Muscle of arm (tissue), 12 donors: ENCODE results near the gene PHACTR3. TPM values are rescaled to one million over a fixed set of nuclear protein-coding genes. Genes with fewer than 3 reads are reported as not detected.

Experiments
- DNase-seq: peaks from one replicate; pipeline ENCODE4 v3.0.0-alpha.2; 2013
- polyA plus RNA-seq, 12 donors: library from polyadenylated mRNA; unstranded; fragments of 120-200 nt; gene quantifications; one replicate each; pipeline ENCODE4 v1.2.1, GENCODE V29; 2013; ENCODE audit not compliant: insufficient read length in 12 of 12

Gene PHACTR3
- polyA plus RNA-seq, 12 donors, result 4.4 to 22.4 (median 9.2) TPM; not detected in 1

DNA sequence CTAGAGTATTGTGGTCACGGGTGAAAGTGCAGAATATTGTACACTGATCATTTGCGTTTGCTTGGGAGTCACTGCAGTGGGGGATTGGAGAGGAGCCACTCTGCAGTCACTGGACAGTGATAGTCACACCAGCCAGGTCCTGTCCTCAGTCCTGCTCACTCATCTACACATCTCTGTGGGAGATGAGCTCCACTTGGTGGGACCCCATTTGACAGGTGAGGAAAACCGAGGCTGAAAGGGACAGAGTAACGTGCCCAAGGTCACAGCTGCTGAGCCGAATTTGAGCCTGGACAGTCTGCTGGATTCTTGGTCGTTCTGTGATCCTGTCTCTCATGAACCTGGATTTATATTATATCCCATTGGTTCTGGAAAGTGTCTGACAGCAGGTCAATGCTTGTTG, 17.7 kb upstream of the PHACTR3 start:
- no peak for DNase-seq

- no peak for DNase-seq
Observed at GRCh38 chr20:59587570-59587969, 16.8 kb upstream of the PHACTR3 start.

GRCh38 chr20:59588236-59588855, 16.0 kb upstream of the PHACTR3 start:
- no peak for DNase-seq

- DNase-seq, result no peak
Observed at GRCh38 chr20:59589086-59589684, 15.2 kb upstream of the PHACTR3 start.

DNA sequence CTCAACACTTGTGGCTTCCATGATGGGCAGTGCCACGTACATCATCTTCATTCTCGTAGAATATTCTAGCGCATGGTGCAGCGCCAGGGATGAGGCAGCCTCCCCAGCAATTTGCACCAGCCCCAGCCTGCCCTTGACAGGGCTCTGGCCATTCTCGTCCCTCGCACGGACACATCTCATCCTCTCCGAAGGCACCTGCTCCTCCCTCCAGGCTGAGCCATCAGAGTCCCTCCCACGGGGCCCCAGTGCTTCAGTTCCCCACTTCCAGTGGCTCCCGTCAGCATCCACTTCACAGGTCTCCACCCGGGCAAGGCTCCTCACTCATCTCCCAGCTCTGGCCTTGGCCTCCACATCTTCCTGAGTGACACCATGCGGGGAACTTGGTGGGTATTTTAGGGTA, 13.3 kb upstream of the PHACTR3 start:
- no peak for DNase-seq

- no peak for DNase-seq
Observed at GRCh38 chr20:59596690-59597089, 7.7 kb upstream of the PHACTR3 start.

DNA sequence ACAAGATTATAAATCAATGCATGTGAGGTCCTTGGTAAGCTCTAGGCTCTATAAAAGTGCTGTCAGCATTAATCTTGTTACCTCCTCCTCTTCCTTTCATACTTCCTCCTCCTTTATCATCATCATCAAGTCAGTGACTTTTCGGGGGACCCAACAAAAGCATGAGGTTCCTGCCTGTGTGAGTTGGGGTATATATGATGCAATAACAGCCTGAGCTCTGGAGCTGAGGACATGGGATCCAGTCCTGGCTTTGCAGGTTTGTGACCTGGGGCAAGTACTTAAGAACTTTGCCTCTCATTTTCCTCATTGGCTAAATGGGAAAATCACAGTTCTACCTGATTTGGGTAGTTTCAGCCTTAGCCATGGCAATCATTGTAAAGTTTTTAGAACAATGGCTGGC, 7.1 kb upstream of the PHACTR3 start:
- no peak for DNase-seq

DNA sequence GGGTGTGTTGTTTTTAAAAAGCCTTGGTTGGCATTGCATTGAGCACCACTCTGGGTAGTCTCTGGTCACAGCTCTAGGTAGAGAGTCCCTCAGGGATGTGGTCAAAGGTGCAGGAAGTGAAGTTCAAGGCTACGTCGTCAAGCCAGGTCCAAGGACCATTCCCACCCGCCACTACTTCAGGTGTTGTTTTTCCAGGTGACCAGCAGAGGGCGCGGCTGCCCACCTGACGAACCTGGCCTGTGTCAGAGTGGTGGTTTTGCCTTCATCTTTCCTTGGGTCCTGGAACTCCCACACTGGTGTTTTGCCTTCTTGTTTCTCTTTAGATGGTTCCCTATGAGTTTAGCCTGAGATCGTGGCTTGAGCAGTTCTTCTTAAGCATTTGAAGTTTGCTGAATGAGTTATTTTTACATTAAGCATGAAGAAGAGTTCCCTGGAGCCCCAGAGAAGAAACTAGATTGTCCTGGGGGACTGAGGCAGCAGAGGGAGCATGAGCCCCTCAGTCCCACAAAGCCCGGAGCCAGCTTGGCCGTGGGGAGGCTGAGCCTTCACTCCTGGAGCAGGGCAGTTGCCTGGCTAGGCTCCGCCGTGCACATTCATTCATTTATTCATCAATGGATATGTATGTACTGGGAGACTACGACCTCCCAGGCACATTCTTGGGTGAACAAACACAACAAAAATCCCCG, 5.6 kb upstream of the PHACTR3 start:
- DNase-seq, result peak; percentile 31

DNA sequence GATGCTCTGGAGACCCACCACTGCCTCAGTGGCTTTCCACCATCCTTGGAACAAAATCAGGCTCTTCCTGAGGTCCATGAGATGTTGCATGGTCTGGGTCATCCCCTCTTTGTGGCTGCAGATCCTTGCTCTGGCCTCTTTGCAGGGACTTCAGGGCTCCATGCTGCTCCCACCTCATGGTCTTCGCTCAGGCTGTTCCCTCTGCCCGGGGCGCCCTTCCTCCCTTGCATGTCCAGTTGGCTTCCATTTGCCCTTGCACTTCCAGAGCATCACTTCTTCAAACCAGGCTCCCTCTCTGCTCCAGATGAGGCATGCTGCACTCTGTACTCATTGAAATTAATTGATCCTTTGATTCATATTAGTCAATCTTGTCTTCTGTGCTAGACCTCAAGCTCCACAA, 4.4 kb upstream of the PHACTR3 start:
- no peak for DNase-seq

DNA sequence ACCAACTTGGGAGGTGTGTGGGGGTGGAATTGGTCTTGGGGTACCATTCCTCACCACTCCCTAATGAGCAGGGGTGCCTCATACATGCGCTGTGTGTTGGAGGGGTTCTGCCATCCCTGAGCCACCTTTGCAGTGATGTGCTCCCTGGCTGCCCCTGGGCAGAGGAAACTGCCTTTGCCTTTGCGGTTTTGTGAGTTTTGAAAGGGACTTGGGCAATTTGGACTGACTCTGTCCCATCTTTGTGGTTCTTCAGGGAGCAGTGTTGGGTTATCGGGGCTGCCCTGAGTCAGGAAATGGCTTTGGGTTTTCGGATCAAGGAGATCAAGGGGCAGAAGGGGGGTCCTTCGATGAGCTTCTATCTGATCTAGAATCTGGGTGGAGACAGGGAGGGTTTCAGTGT, 3.9 kb upstream of the PHACTR3 start:
- DNase-seq, result no peak

DNA sequence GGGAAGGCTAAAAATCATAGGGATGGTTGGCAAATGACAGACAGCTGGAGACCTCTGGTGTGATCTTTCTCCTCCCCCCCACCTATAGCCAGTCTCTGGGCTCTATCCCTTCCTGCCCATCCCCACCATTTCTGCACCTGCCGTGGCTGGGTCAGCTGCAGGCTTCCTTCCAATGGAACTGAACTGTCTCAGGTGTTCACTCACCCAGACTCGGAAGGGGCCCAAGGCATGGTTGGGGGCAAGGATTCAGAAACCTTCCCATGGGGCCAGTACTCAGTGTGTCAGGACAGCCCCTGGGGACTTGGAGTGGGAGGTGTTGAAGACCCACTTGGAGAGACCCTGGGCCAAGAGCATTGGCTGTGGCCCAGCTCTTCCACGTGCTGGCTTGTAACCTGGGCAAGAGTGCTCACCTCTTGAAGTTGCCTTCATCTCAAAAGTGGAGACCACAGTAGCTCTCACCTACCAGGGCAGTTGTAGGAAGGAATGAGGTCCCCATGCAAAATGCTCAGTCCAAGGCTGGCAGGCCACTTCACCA, 1.7 kb upstream of the PHACTR3 start:
- DNase-seq, result no peak

- DNase-seq, result no peak
Observed at GRCh38 chr20:59603176-59603575, 1.2 kb upstream of the PHACTR3 start.

DNA sequence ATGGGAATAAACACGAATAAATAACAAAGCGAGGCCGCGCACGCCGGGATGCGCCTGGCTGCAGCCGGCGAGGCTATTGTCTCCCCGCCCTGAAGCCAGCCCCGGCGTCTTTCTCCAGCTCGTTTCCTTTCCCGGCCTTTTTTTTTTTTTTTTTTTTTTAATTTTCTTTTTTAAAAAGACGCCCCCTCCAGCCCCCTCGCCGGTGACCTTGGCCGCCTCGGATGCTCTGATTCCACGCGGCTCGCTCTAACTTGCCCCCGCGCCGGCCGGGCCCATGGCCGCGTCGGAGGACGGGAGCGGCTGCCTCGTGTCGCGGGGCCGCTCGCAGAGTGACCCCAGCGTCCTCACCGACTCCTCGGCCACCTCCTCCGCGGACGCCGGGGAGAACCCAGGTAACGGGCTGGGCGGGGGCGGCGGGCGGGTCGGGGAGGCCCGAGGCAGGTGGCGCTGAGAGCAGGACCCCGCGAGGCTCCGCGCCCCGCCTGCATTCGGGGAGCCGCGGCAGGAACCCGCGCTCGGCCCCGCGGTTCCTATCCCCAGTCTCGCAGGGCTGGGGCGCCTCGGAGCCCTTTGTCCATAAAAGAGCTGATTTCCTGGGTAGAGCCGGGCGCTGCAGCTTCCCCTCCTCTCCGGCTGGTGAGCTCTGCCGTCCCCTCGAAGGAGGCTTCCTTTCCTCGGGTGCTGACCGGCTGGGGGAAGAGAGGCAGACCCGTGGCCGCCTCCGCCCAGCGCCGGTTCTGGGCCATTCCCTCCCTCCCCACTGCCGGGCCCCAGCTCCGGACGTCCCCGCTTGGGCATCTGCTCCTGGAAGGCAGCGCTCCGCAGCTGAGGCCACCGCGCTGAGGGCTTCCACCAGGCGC, 631 bp downstream of the PHACTR3 start:
- no peak for DNase-seq

GRCh38 chr20:59605601-59606364, 1.4 kb downstream of the PHACTR3 start:
- no peak for DNase-seq

GRCh38 chr20:59606566-59606965, 2.2 kb downstream of the PHACTR3 start:
- DNase-seq, result no peak

GRCh38 chr20:59608396-59608795, 4.1 kb downstream of the PHACTR3 start:
- DNase-seq, result no peak

DNA sequence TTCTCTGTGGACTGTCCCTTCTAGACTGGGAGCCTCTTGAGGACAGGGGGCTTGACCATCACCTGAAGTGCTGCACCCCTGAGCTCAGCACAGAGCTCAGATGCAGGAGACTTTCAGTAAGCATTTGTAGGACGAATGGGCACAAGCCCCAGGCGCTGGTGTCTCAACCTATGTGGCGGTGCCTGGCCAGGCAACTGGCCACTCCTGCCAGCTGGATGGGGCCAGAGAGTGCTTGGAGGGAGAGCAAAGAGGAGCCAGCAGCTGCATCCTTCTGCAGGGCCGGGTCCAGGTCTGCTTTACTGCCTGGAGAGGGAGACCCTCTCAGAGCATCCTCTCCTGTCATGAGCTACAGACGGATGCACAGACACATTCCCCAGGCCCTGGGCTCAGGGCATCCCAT, 4.5 kb downstream of the PHACTR3 start:
- DNase-seq, result no peak

GRCh38 chr20:59611286-59611685, 6.9 kb downstream of the PHACTR3 start:
- DNase-seq, result no peak

- no peak for DNase-seq
Observed at GRCh38 chr20:59613861-59614260, 9.5 kb downstream of the PHACTR3 start.

DNA sequence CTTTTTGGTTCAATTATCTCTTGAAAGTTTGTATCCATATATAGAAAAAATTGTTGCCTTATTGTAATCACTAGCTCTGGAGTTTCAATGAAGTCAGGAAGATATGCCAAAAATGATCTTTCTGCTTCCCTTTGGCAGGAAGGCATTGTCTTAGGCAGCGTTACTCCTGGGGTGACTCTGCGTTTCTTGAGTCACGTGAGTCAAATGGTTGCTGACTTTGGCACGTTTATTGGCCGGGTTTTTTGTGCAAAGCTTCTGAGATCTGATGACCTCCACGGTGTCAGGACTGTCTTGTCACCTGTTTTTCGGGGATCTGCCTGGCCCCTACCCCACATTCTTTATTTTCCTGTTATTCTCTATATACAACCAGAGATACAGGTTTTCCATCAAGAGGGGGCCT, 10.4 kb downstream of the PHACTR3 start:
- DNase-seq, result no peak

DNA sequence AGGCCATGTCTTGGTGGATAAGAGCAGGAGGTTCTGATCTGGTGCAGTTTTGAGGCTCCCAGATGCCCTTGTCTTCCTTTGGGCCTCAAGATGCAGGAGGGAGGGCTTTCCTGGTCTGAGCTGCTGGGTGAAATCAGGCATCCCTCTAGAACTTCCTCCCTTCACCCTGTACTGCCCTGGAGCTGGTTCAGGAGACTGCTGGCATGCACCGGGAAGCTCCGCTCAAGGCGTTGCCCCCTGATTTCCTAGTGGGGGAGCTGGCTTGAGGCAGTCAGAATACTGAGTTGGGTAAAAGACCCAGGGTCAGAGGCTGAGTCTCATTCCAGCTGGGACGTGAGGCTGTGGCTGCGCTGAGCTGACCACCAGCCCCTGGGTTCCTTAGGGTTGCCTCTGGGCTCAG, 12.0 kb downstream of the PHACTR3 start:
- DNase-seq, result no peak
